Lung (tissue), 12 donors: Measurements from ENCODE around the gene OAF. TPM values are rescaled to one million over a fixed set of nuclear protein-coding genes. Genes with fewer than 3 reads are reported as not detected.
"Not testable (repeated sequence)": the region's sequence is repeated elsewhere in the genome, so short reads cannot be mapped to it uniquely, and the experiment has no call there.

Experiments
- ATAC-seq: fragments of 200-7000 bp; cut with Tn5 transposase; one replicate; pipeline ENCODE4 v1.9.1; 2020; ENCODE audit warnings: moderate number of reproducible peaks; ENCODE audit not compliant: insufficient read depth, low FRiP score
- DNase-seq, 3 donors: peaks; one replicate each; pipeline ENCODE4 v3.0.0-alpha.2; 2013 to 2017
- H3K27ac ChIP-seq, 2 donors: one replicate each; pipeline ENCODE4 v1.5.1; 2013; ENCODE audit warnings: mild to moderate bottlenecking in 2 of 2, moderate library complexity in 2 of 2, control low read depth in 1 of 2, inconsistent platforms in 1 of 2, low read depth in 1 of 2, low read length in 1 of 2
- H3K27me3 ChIP-seq, 3 donors: one replicate each; pipeline ENCODE4 v1.5.1; 2013; ENCODE audit warnings: low read length in 2 of 3; ENCODE audit not compliant: control insufficient read depth in 3 of 3, insufficient read depth in 3 of 3
- H3K36me3 ChIP-seq, 4 donors: one replicate each; pipeline ENCODE4 v1.5.1; 2013; ENCODE audit warnings: low read length in 4 of 4, mild to moderate bottlenecking in 1 of 4, moderate library complexity in 1 of 4; ENCODE audit not compliant: control insufficient read depth in 4 of 4, insufficient read depth in 4 of 4
- H3K4me1 ChIP-seq, 5 donors: one replicate each; pipeline ENCODE4 v1.5.1; 2013; ENCODE audit warnings: low read length in 5 of 5, mild to moderate bottlenecking in 2 of 5, moderate library complexity in 1 of 5; ENCODE audit not compliant: control insufficient read depth in 5 of 5, insufficient read depth in 5 of 5
- H3K4me3 ChIP-seq: one replicate; pipeline ENCODE4 v1.5.1; 2013; ENCODE audit warnings: mild to moderate bottlenecking, control low read depth, moderate library complexity
- H3K9ac ChIP-seq, 2 donors: one replicate each; pipeline ENCODE4 v1.5.1; 2013; ENCODE audit warnings: low read length in 2 of 2, control low read depth in 1 of 2; ENCODE audit not compliant: insufficient read depth in 1 of 2
- H3K9me3 ChIP-seq, 4 donors: one replicate each; pipeline ENCODE4 v1.5.1; 2013; ENCODE audit warnings: low read length in 3 of 4, mild to moderate bottlenecking in 1 of 4, moderate library complexity in 1 of 4; ENCODE audit not compliant: control insufficient read depth in 4 of 4, insufficient read depth in 3 of 4
- WGBS, 2 donors: extraction: QIAGEN DNeasy Blood & Tissue Kit; methylation state at CpG; one replicate each; pipeline ENCODE4 v1.1.7; 2013; 5-methylcytosine and 5-hydroxymethylcytosine counted together
- polyA plus RNA-seq, 2 donors: library from polyadenylated mRNA; stranded (reverse); fragments of 200-250 nt; gene quantifications; one replicate each; pipeline ENCODE4 v1.2.1, GENCODE V29; 2013
- total RNA-seq, 2 donors: library from RNA; depleted of rRNA in 1 of 2; stranded (reverse); fragments of >200 nt in 1 of 2; gene quantifications; one replicate each; pipeline ENCODE4 v1.2.1, GENCODE V29; 2014 to 2021
- TF ChIP-seq, protein P1 (sequence below): IDR thresholded peaks from 2 replicates; pipeline ENCODE4 v1.5.1; 2012; ENCODE audit warnings: mild to moderate bottlenecking; ENCODE audit errors: control extremely low read depth, extremely low read depth
- donor health status: control.
- donor health status: control.
- donor health status: Bipolar disorder and iron deficiency.
- donor health status: healthy.
- donor health status: DM: yes; HTN: yes; CAD: no.

OAF gene
- total and polyA plus RNA-seq, 4 donors = 7.7 to 27.4 (median 12.0) TPM

DNA sequence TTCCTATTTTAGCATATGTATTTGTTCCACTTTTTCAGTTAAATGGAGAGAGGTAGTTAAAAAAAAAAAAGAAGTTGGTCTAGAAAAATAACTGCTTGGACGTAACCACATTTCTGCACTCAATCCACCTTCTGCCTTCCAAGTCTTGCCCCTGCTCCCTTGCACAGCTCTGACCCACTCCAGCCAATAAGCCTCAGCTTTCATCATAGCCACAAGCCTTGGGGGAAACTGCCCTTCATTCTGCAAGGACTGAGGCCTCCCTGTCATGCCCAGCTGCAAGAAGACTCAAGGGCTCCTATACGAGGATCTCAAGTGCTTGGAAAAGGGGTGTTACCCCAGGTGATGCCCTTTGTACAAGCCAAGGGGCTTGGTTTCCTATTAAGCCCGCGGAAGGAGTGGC is 36.0 kb upstream of the OAF start:
- Histone ChIP-seq H3K9me3 (no peaks in the 10 kb centered on the region), H3K27me3 (peaks cover 0 to 20% (median 13%) of the 10 kb centered on the region in 3 donors), H3K4me3 (no peak overlapping the region), H3K36me3 (no peaks in the 10 kb centered on the region), H3K27ac (no peak overlapping the region), H3K4me1 (peaks cover 0 to 13% (median 6%) of the 10 kb centered on the region in 5 donors), H3K9ac (no peak overlapping the region)
- DNase-seq (no peak), ATAC-seq (no peak)
- WGBS, 2 donors = 53 to 56% methylated on average over 4 of the region's 4 CpGs
- TF ChIP-seq, protein P1, sequence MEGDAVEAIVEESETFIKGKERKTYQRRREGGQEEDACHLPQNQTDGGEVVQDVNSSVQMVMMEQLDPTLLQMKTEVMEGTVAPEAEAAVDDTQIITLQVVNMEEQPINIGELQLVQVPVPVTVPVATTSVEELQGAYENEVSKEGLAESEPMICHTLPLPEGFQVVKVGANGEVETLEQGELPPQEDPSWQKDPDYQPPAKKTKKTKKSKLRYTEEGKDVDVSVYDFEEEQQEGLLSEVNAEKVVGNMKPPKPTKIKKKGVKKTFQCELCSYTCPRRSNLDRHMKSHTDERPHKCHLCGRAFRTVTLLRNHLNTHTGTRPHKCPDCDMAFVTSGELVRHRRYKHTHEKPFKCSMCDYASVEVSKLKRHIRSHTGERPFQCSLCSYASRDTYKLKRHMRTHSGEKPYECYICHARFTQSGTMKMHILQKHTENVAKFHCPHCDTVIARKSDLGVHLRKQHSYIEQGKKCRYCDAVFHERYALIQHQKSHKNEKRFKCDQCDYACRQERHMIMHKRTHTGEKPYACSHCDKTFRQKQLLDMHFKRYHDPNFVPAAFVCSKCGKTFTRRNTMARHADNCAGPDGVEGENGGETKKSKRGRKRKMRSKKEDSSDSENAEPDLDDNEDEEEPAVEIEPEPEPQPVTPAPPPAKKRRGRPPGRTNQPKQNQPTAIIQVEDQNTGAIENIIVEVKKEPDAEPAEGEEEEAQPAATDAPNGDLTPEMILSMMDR = no peak

DNA sequence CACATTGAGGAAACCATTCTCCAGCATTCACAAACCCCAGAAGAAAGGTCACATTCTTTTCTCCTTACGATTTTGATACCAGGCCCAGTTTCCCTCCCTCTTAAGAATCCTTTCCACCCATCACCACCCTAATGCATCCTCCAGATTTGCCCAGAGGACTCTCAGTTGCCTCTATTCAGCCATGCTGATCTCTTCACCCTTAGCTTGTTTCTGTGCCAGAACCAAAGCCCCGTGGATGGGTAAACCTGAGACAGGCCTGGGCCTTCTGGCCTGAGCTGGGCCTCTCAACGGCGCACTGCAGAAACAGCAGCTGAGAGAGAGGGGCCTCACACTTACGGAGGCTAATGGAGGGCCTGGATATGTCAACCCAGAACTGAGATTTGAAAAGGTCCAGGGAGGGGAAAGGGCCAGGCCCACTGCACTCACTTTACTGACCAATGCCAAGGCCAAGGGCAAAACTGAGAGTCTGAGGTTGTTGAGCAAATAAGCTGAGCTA is 32.2 kb upstream of the OAF start:
- WGBS, 2 donors = 83 to 92% methylated on average over 5 of the region's 5 CpGs
- Histone ChIP-seq H3K4me1 (peaks cover 0 to 32% (median 12%) of the 10 kb centered on the region in 5 donors), H3K9me3 (no peaks in the 10 kb centered on the region), H3K27me3 (no peaks in the 10 kb centered on the region), H3K9ac (no peak overlapping the region), H3K27ac (no peak overlapping the region), H3K36me3 (no peaks in the 10 kb centered on the region), H3K4me3 (no peak overlapping the region)
- ATAC-seq = no peak
- TF ChIP-seq, protein P1 = no peak
- DNase-seq = no peak

DNA sequence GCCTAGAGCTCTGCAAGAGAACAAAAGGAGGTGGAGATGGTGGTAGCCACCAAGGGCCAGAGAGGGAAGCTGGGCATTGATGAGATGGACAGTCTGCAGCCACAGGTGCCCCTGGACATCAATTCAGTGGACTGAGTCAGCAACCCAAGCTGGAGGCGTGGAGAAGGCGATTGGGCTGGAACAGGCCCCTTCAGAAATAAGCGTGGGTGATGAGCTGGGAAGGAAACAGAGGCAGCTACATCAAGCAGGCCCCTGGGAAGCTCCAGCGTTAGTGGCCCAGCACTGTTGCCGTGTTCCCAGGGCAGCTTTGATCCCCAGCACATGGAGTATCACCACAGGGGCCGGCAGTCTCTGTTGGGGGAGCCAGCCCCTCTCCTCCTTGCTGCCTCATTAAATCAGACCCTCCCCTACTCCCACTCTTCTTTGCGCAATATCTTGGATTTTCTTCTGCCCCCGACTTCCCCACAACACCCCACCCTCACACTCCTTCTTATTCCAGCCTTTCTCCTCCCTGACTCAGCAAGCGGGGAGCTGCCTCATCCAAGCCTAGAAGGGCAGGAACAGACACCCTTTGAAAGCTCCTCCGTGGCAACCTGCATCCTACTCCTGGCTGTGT is 31.7 kb upstream of the OAF start:
- 87 to 92% methylated on average over 10 of the region's 10 CpGs for WGBS, 2 donors
- H3K9ac ChIP-seq = no peak overlapping the region
- ATAC-seq = no peak
- peaks cover 0 to 37% (median 11%) of the 10 kb centered on the region in 5 donors for H3K4me1 ChIP-seq
- H3K27me3 ChIP-seq = no peaks in the 10 kb centered on the region
- no peaks in the 10 kb centered on the region for H3K9me3 ChIP-seq
- DNase-seq = no peak
- H3K36me3 ChIP-seq = no peaks in the 10 kb centered on the region
- H3K27ac ChIP-seq = no peak overlapping the region
- no peak overlapping the region for H3K4me3 ChIP-seq
- TF ChIP-seq, protein P1 = no peak

DNA sequence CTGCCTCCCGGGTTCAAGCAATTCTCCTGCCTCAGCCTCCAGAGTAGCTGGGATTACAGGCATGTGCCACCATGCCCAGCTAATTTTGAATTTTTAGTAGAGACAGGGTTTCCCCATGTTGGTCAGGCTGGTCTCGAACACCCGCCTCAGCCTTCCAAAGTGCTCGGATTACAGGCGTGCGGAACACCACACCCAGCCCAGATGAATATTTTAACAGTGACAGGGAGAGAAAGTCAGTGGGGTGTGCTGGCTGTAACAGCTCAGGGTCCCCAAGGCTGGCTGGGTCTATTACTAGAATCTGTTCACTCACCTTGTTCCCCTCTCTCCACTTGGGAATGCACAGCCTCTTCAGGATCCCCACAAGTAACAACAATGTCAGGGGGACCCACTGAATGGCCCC is 30.8 kb upstream of the OAF start:
- H3K4me1 ChIP-seq = peaks cover 0 to 46% (median 19%) of the 10 kb centered on the region in 5 donors
- not testable (repeated sequence) for ATAC-seq, H3K27ac ChIP-seq, H3K36me3 ChIP-seq, H3K4me3 ChIP-seq, H3K9ac ChIP-seq, H3K9me3 ChIP-seq, DNase-seq, H3K27me3 ChIP-seq
- 95% methylated on average over 6 of the region's 6 CpGs for WGBS, 2 donors
